Measurements from ENCODE around the gene ROR2. TPM values are rescaled to one million over a fixed set of nuclear protein-coding genes. Genes with fewer than 3 reads are reported as not detected.
"Not testable (repeated sequence)": the region's sequence is repeated elsewhere in the genome, so short reads cannot be mapped to it uniquely, and the experiment has no call there.

ROR2 gene
- total RNA-seq, 1 experiment from 2014 or later: not detected

DNA sequence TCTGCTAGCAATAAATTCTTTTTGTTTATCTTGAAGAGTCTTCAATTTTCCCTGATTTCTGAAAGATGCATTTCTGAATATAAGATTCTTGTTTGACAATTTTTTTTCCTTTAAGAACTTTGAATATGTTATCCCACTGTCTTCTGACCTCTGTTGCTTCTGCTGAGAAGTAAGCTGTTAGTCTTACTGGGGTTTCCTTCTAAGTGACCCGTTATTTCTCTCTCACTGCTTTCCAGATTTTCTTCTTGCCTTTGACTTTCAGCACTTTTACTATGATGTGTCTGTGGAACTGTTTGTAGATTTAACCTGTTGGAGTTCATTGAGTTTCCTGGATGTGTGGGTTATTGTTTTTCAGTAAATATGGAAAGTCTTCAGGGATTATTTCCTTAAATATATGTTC, 321.1 kb downstream of the ROR2 start:
- Histone ChIP-seq H3K27me3 (ENCODE audit: low read length) (no peaks in the 10 kb centered on the region), H3K36me3 (ENCODE audit: low read depth, low read length) (no peaks in the 10 kb centered on the region), H3K4me1 (ENCODE audit: insufficient read depth, low read length) (no peaks in the 10 kb centered on the region), H3K9me3 (ENCODE audit: low read length) (no peaks in the 10 kb centered on the region), H3F3A (ENCODE audit: low read length, unreplicated experiment) (no peaks in the 10 kb centered on the region), H3K79me2 (ENCODE audit: low read length) (no peaks in the 10 kb centered on the region), H2AFZ (ENCODE audit: low read length) (no peak overlapping the region), H3K27ac (ENCODE audit: low read length) (no peak overlapping the region), H3K9ac (ENCODE audit: low read length) (no peak overlapping the region), H3K9me2 (replicated peaks; ENCODE audit: low read length) (no peaks in the 10 kb centered on the region), H3K4me3 (ENCODE audit: low read length) (no peak overlapping the region), H4K20me1 (ENCODE audit: low read length) (no peaks in the 10 kb centered on the region), H3K4me2 (ENCODE audit: low read length) (no peak overlapping the region)
- TF ChIP-seq EZH2phosphoT487 (IDR thresholded peaks at IDR 0.05; ENCODE audit: borderline replicate concordance, low read length) (no peak), EZH2 (IDR thresholded peaks at IDR 0.05; ENCODE audit: low read length, unreplicated experiment) (no peak)
- TF ChIP-seq, protein P1, sequence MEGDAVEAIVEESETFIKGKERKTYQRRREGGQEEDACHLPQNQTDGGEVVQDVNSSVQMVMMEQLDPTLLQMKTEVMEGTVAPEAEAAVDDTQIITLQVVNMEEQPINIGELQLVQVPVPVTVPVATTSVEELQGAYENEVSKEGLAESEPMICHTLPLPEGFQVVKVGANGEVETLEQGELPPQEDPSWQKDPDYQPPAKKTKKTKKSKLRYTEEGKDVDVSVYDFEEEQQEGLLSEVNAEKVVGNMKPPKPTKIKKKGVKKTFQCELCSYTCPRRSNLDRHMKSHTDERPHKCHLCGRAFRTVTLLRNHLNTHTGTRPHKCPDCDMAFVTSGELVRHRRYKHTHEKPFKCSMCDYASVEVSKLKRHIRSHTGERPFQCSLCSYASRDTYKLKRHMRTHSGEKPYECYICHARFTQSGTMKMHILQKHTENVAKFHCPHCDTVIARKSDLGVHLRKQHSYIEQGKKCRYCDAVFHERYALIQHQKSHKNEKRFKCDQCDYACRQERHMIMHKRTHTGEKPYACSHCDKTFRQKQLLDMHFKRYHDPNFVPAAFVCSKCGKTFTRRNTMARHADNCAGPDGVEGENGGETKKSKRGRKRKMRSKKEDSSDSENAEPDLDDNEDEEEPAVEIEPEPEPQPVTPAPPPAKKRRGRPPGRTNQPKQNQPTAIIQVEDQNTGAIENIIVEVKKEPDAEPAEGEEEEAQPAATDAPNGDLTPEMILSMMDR (conservative IDR thresholded peaks at IDR 0.05; ENCODE audit: low read depth, low read length): no peak
- intact Hi-C loops (cut with micrococcal nuclease): no loop called here
- ChIA-PET CTCF (interaction anchor here (0.6 kb wide), 1 partner anchor 59 kb away, joined by 5 read pairs; no protein-coding TSS in a partner anchor), POLR2A (ENCODE audit: unreplicated experiment) (no interaction called here)
- BruUV-seq (replicated peaks): no TSS peak
- ATAC-seq (no peak), DNase-seq (no peak)

DNA sequence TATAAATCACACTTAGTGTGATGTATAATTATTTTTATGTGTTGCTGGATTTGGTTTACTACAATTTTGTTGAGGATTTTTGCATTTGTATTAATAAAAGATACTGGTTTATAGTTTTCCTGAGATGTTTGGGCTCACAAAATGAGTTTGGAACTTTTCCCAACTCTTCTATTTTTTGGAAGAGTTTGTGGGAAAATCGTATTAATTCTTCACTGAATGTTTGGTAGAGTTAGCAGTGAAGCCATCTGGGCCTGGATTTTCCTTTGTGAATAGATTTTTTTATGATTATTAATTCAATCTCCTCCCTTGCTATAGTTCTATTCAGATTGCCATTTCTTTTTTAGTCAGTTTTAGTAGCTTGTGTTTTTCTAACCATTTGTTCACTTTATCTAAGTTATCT, 324.7 kb downstream of the ROR2 start:
- Histone ChIP-seq H3K27ac (ENCODE audit: low read length) (no peak overlapping the region), H3K79me2 (ENCODE audit: low read length) (no peaks in the 10 kb centered on the region), H3K4me1 (ENCODE audit: insufficient read depth, low read length) (no peaks in the 10 kb centered on the region), H4K20me1 (ENCODE audit: low read length) (no peaks in the 10 kb centered on the region), H3K9me3 (ENCODE audit: low read length) (no peaks in the 10 kb centered on the region), H3K4me3 (ENCODE audit: low read length) (no peak overlapping the region), H3F3A (ENCODE audit: low read length, unreplicated experiment) (no peaks in the 10 kb centered on the region), H3K9me2 (replicated peaks; ENCODE audit: low read length) (no peaks in the 10 kb centered on the region), H3K9ac (ENCODE audit: low read length) (no peak overlapping the region), H3K36me3 (ENCODE audit: low read depth, low read length) (no peaks in the 10 kb centered on the region), H3K4me2 (ENCODE audit: low read length) (no peak overlapping the region), H2AFZ (ENCODE audit: low read length) (no peak overlapping the region), H3K27me3 (ENCODE audit: low read length) (no peaks in the 10 kb centered on the region)
- DNase-seq (no peak), ATAC-seq (no peak)
- intact Hi-C loops (cut with micrococcal nuclease): no loop called here
- BruUV-seq (replicated peaks): no TSS peak
- no peak for TF ChIP-seq EZH2 (IDR thresholded peaks at IDR 0.05; ENCODE audit: low read length, unreplicated experiment)
- TF ChIP-seq, protein P1 (conservative IDR thresholded peaks at IDR 0.05; ENCODE audit: low read depth, low read length): no peak
- TF ChIP-seq EZH2phosphoT487 (IDR thresholded peaks at IDR 0.05; ENCODE audit: borderline replicate concordance, low read length): no peak
- POLR2A ChIA-PET (ENCODE audit: unreplicated experiment): no interaction called here
- CTCF ChIA-PET: no interaction called here

DNA sequence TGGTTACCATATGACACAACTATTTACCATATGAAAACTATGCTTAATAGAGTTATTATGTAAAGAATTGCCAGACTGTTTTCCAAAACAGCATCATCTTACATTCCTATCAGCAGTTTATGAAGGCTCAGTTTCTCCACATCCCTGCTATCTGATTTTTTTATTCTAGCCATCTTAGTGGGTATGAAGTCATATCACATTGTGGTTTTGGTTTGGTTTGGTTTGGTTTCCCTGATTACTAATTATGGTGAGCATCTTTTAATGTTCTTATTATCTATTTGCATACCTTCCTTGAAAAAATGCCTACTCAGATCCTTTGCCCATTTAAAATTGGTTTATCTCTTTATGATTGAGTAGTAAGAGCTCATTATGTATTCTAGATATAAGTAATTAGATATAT, 327.0 kb downstream of the ROR2 start:
- intact Hi-C loops (cut with micrococcal nuclease): no loop called here
- no TSS peak for BruUV-seq (replicated peaks)

DNA sequence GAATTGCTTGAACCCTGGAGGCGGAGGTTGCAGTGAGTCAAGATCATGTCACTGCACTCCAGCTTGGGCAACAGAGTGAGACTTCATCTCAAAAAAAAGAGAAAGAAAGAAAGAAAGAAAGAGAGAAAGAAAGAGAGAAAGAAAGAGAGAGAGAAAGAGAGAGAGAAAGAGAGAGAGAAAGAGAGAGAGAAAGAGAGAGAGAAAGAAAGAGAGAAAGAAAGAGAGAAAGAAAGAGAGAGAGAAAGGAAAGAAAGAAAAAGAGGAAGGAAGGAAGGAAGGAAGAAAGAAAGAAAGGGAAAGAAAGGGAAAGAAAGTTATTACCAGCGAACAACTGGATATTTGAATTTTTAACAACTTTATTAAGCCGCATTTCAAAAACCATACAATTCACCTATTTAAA, 327.9 kb downstream of the ROR2 start:
- H3K79me2 ChIP-seq (ENCODE audit: low read length); H3K4me3 ChIP-seq (ENCODE audit: low read length); H4K20me1 ChIP-seq (ENCODE audit: low read length); H3K27me3 ChIP-seq (ENCODE audit: low read length); H3K9me3 ChIP-seq (ENCODE audit: low read length); BruUV-seq (replicated peaks); POLR2A ChIA-PET (ENCODE audit: unreplicated experiment); H3K4me2 ChIP-seq (ENCODE audit: low read length); H3K9ac ChIP-seq (ENCODE audit: low read length); H3K9me2 ChIP-seq (replicated peaks; ENCODE audit: low read length); H3K4me1 ChIP-seq (ENCODE audit: insufficient read depth, low read length); intact Hi-C loops (cut with micrococcal nuclease); H3F3A ChIP-seq (ENCODE audit: low read length, unreplicated experiment); H2AFZ ChIP-seq (ENCODE audit: low read length); DNase-seq; H3K36me3 ChIP-seq (ENCODE audit: low read depth, low read length); H3K27ac ChIP-seq (ENCODE audit: low read length); ATAC-seq; CTCF ChIA-PET: not testable (repeated sequence)

More for the DNA sequence above, 327.0 kb downstream of the ROR2 start:
- no peak for DNase-seq
- Histone ChIP-seq H3K36me3 (ENCODE audit: low read depth, low read length) (no peaks in the 10 kb centered on the region), H3K27me3 (ENCODE audit: low read length) (no peaks in the 10 kb centered on the region), H2AFZ (ENCODE audit: low read length) (no peak overlapping the region), H3K9me3 (ENCODE audit: low read length) (no peaks in the 10 kb centered on the region), H3K79me2 (ENCODE audit: low read length) (no peaks in the 10 kb centered on the region), H4K20me1 (ENCODE audit: low read length) (no peaks in the 10 kb centered on the region), H3K9me2 (replicated peaks; ENCODE audit: low read length) (no peaks in the 10 kb centered on the region), H3K4me3 (ENCODE audit: low read length) (no peak overlapping the region), H3K4me2 (ENCODE audit: low read length) (no peak overlapping the region), H3K4me1 (ENCODE audit: insufficient read depth, low read length) (no peaks in the 10 kb centered on the region), H3K27ac (ENCODE audit: low read length) (no peak overlapping the region), H3F3A (ENCODE audit: low read length, unreplicated experiment) (no peaks in the 10 kb centered on the region), H3K9ac (ENCODE audit: low read length) (no peak overlapping the region)
- ChIA-PET POLR2A (ENCODE audit: unreplicated experiment) (no interaction called here), CTCF (no interaction called here)
- TF ChIP-seq, protein P1 (conservative IDR thresholded peaks at IDR 0.05; ENCODE audit: low read depth, low read length): no peak
- TF ChIP-seq EZH2phosphoT487 (IDR thresholded peaks at IDR 0.05; ENCODE audit: borderline replicate concordance, low read length) (no peak), EZH2 (IDR thresholded peaks at IDR 0.05; ENCODE audit: low read length, unreplicated experiment) (no peak)
- ATAC-seq: no peak

Measured in PC-3 (cell line).